Measurements from ENCODE around the gene CALCOCO1. TPM values are rescaled to one million over a fixed set of nuclear protein-coding genes. Genes with fewer than 3 reads are reported as not detected.
A peak's percentile ranks its signal among the peaks of the same experiment; 100 is the strongest.

The CALCOCO1 gene
- total RNA-seq, 1 experiment from 2014 or later, result 20.4 TPM

GRCh38 chr12:53739214-53740129, 12.2 kb upstream of the CALCOCO1 start:
- H2AFZ ChIP-seq (ENCODE audit: low read length), result peak overlapping the region; percentile 58; the same call in 1 of the 2 replicates
- H3K9me3 ChIP-seq (ENCODE audit: low read length), result no peaks in the 10 kb centered on the region
- peak overlapping the region; percentile 67 for H3K4me2 ChIP-seq (ENCODE audit: low read length)
- DNase-seq (no peak), ATAC-seq (no peak)
- H3K9me2 ChIP-seq (replicated peaks; ENCODE audit: low read length), result no peaks in the 10 kb centered on the region
- no peaks in the 10 kb centered on the region for H3K4me1 ChIP-seq (ENCODE audit: insufficient read depth, low read length)
- no peaks in the 10 kb centered on the region for H4K20me1 ChIP-seq (ENCODE audit: low read length)
- H3F3A ChIP-seq (ENCODE audit: low read length, unreplicated experiment), result no peaks in the 10 kb centered on the region
- no peak for TF ChIP-seq CTCF (conservative IDR thresholded peaks at IDR 0.05; ENCODE audit: low read depth, low read length)
- TF ChIP-seq EZH2 (IDR thresholded peaks at IDR 0.05; ENCODE audit: low read length, unreplicated experiment), result no peak
- no peak for TF ChIP-seq EZH2phosphoT487 (IDR thresholded peaks at IDR 0.05; ENCODE audit: borderline replicate concordance, low read length)
- no TSS peak for BruUV-seq (replicated peaks)
- no peak overlapping the region for H3K27ac ChIP-seq (ENCODE audit: low read length)
- POLR2A ChIA-PET (ENCODE audit: unreplicated experiment), result no interaction called here
- peak overlapping the region; percentile 42; the same call in 1 of the 2 replicates for H3K4me3 ChIP-seq (ENCODE audit: low read length)
- no peaks in the 10 kb centered on the region for H3K79me2 ChIP-seq (ENCODE audit: low read length)
- no peaks in the 10 kb centered on the region for H3K36me3 ChIP-seq (ENCODE audit: low read depth, low read length)
- CTCF ChIA-PET, result no interaction called here
- H3K9ac ChIP-seq (ENCODE audit: low read length), result no peak overlapping the region
- intact Hi-C loops (cut with micrococcal nuclease), result no loop called here
- H3K27me3 ChIP-seq (ENCODE audit: low read length), result peaks cover 11% of the 10 kb centered on the region

DNA sequence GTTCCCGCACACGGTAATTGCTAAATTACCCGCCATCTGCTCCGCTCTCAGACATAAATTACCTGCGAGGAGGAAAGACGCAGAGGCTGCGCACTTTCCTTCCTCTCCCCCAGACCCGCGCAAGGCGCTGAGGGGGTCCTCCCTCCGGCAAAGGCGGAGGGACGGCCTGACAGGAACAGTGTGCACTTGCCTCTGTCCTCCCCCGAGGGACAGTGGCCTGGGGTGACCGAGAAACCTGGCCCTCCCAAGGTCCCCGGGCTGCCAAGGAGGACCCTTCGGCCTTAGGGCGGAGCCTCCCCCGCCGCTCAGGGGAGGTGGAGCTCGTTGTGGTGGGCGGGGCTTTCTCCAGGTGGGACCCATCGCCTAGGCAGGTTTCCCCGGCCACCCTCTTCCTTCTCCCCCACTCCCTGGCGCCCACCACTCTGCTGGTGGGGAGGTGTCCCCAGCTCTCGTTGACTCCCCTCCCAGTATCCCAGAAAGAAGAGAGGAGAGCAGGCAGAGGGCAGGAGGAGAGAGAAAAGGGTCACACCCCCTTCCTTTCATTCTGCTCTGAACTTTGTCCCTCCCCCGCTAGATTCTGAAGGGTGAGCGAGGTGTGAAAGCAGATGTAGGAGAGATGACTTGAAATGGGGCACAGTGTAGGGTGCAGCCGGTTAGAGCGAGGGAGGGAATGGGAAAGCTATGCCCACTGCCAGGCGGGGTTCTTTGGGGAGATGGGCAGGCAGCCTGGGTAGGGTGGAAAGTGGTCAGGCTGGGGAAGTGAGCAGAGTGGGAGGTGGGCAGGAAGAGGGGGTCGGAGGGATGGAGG, 11.4 kb upstream of the CALCOCO1 start:
- Histone ChIP-seq H3K36me3 (ENCODE audit: low read depth, low read length) (no peaks in the 10 kb centered on the region), H3K4me2 (ENCODE audit: low read length) (no peak overlapping the region), H3K79me2 (ENCODE audit: low read length) (no peaks in the 10 kb centered on the region), H3K4me3 (ENCODE audit: low read length) (no peak overlapping the region), H3K27ac (ENCODE audit: low read length) (no peak overlapping the region), H3K4me1 (ENCODE audit: insufficient read depth, low read length) (peaks cover 4% of the 10 kb centered on the region; the same call in 1 of the 2 replicates), H3F3A (ENCODE audit: low read length, unreplicated experiment) (no peaks in the 10 kb centered on the region), H3K9ac (ENCODE audit: low read length) (no peak overlapping the region), H3K27me3 (ENCODE audit: low read length) (peaks cover 11% of the 10 kb centered on the region), H3K9me3 (ENCODE audit: low read length) (no peaks in the 10 kb centered on the region), H3K9me2 (replicated peaks; ENCODE audit: low read length) (no peaks in the 10 kb centered on the region), H4K20me1 (ENCODE audit: low read length) (no peaks in the 10 kb centered on the region), H2AFZ (ENCODE audit: low read length) (no peak overlapping the region)
- no TSS peak for BruUV-seq (replicated peaks)
- POLR2A ChIA-PET (ENCODE audit: unreplicated experiment), result no interaction called here
- DNase-seq, result no peak
- intact Hi-C loops (cut with micrococcal nuclease), result no loop called here
- CTCF ChIA-PET, result no interaction called here
- no peak for ATAC-seq
- TF ChIP-seq EZH2 (IDR thresholded peaks at IDR 0.05; ENCODE audit: low read length, unreplicated experiment) (no peak), EZH2phosphoT487 (IDR thresholded peaks at IDR 0.05; ENCODE audit: borderline replicate concordance, low read length) (no peak), CTCF (conservative IDR thresholded peaks at IDR 0.05; ENCODE audit: low read depth, low read length) (no peak)
